DND-41 (cell line): ENCODE results near the gene ZNF366.
A peak's percentile ranks its signal among the peaks of the same experiment; 100 is the strongest.

Source experiments
- ATAC-seq: fragments of 200-7000 bp; cut with Tn5 transposase; 3 replicates; pipeline ENCODE4 v1.9.1; 2021; ENCODE audit warnings: low read depth; ENCODE audit not compliant: insufficient read depth
- DNase-seq: peaks from one replicate; pipeline ENCODE4 v3.0.0-alpha.2; 2020
- H2AFZ ChIP-seq: 2 replicates; pipeline ENCODE4 v1.6.0; 2012; ENCODE audit warnings: low read depth, low read length
- H3K27ac ChIP-seq: 2 replicates; pipeline ENCODE4 v1.5.1; 2012; ENCODE audit warnings: low read length, inconsistent platforms
- H3K27me3 ChIP-seq: fragments of 200-600 bp; sonication (generic); 2 replicates; pipeline ENCODE4 v1.6.0; 2012; ENCODE audit warnings: low read length, mild to moderate bottlenecking, inconsistent platforms; ENCODE audit not compliant: insufficient read depth, poor library complexity
- H3K36me3 ChIP-seq: 2 replicates; pipeline ENCODE4 v1.5.1; 2012; ENCODE audit warnings: low read length, inconsistent platforms; ENCODE audit not compliant: insufficient read depth
- H3K4me1 ChIP-seq: 2 replicates; pipeline ENCODE4 v1.5.1; 2012; ENCODE audit warnings: mild to moderate bottlenecking, low read length; ENCODE audit not compliant: insufficient read depth
- H3K4me2 ChIP-seq: 2 replicates; pipeline ENCODE4 v1.6.0; 2012; ENCODE audit warnings: mild to moderate bottlenecking, moderate library complexity, low read length, inconsistent platforms; ENCODE audit not compliant: insufficient read depth
- H3K4me3 ChIP-seq, 2 experiments: fragments of 200-600 bp in 1 of 2; shearing (Covaris generic) in 1 of 2; 2 replicates each; pipeline ENCODE4 v1.5.1; 2012 to 2016; ENCODE audit warnings: inconsistent platforms in 2 of 2, low read length in 2 of 2, mild to moderate bottlenecking in 2 of 2, low read depth in 1 of 2, moderate library complexity in 1 of 2
- H3K79me2 ChIP-seq: 2 replicates; pipeline ENCODE4 v1.6.0; 2012; ENCODE audit warnings: low read length, inconsistent platforms; ENCODE audit not compliant: insufficient read depth
- H3K9ac ChIP-seq: 2 replicates; pipeline ENCODE4 v1.6.0; 2012; ENCODE audit warnings: low read depth, mild to moderate bottlenecking, inconsistent platforms, low read length, moderate library complexity
- H3K9me3 ChIP-seq: 2 replicates; pipeline ENCODE4 v1.5.1; 2012; ENCODE audit warnings: low read length, moderate library complexity, mild to moderate bottlenecking, inconsistent platforms; ENCODE audit not compliant: insufficient read depth, severe bottlenecking
- H4K20me1 ChIP-seq: 2 replicates; pipeline ENCODE4 v1.6.0; 2012; ENCODE audit warnings: low read length; ENCODE audit not compliant: insufficient read depth
- EZH2 ChIP-seq: IDR thresholded peaks from 3 replicates; pipeline ENCODE4 v1.6.1; 2012; ENCODE audit warnings: borderline replicate concordance, low read depth, mild to moderate bottlenecking, moderate library complexity, low read length, inconsistent platforms; ENCODE audit not compliant: severe bottlenecking
- TF ChIP-seq, protein P1 (sequence below): IDR thresholded peaks from 2 replicates; pipeline ENCODE4 v1.5.1; 2012; ENCODE audit warnings: borderline replicate concordance, low read length, moderate library complexity, mild to moderate bottlenecking; ENCODE audit not compliant: poor library complexity, severe bottlenecking; ENCODE audit errors: extremely low read depth

Gene ZNF366

DNA sequence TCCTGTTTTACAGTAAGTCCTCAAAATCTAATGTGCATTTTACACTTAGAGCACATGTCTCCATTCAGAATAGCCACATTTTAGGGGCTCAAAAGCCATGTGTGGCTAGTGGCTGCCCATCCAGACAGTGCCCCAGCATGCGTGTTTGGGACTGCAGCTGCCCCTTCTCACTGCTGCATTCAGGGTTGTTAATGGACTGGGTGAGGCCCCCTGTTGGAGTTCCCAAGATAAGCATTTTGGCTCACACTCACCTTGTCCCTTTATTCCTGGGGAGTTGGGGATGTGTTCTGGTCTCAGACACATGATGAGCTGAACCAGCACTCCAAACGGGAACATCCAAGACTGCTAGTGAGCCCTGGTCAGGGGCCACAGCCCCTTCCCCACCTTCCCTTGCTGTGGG is 22.2 kb upstream of the ZNF366 start:
- H3K27ac ChIP-seq: no peak overlapping the region
- no peaks in the 10 kb centered on the region for H3K27me3 ChIP-seq
- no peaks in the 10 kb centered on the region for H3K9me3 ChIP-seq
- H3K36me3 ChIP-seq: no peaks in the 10 kb centered on the region
- no peak overlapping the region for H3K4me3 ChIP-seq
- H2AFZ ChIP-seq: no peak overlapping the region
- no peaks in the 10 kb centered on the region for H3K79me2 ChIP-seq
- no peak for ATAC-seq
- no peaks in the 10 kb centered on the region for H3K4me1 ChIP-seq
- no peak overlapping the region for H3K4me2 ChIP-seq
- no peak for TF ChIP-seq EZH2
- TF ChIP-seq, protein P1, sequence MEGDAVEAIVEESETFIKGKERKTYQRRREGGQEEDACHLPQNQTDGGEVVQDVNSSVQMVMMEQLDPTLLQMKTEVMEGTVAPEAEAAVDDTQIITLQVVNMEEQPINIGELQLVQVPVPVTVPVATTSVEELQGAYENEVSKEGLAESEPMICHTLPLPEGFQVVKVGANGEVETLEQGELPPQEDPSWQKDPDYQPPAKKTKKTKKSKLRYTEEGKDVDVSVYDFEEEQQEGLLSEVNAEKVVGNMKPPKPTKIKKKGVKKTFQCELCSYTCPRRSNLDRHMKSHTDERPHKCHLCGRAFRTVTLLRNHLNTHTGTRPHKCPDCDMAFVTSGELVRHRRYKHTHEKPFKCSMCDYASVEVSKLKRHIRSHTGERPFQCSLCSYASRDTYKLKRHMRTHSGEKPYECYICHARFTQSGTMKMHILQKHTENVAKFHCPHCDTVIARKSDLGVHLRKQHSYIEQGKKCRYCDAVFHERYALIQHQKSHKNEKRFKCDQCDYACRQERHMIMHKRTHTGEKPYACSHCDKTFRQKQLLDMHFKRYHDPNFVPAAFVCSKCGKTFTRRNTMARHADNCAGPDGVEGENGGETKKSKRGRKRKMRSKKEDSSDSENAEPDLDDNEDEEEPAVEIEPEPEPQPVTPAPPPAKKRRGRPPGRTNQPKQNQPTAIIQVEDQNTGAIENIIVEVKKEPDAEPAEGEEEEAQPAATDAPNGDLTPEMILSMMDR: no peak
- H4K20me1 ChIP-seq: no peaks in the 10 kb centered on the region
- no peak for DNase-seq
- no peak overlapping the region for H3K9ac ChIP-seq

- no peak overlapping the region for H3K27ac ChIP-seq
- no peak overlapping the region for H3K4me3 ChIP-seq
- TF ChIP-seq, protein P1: no peak
- no peak for TF ChIP-seq EZH2
- no peaks in the 10 kb centered on the region for H4K20me1 ChIP-seq
- H3K27me3 ChIP-seq: no peaks in the 10 kb centered on the region
- H3K4me1 ChIP-seq: no peaks in the 10 kb centered on the region
- H3K79me2 ChIP-seq: no peaks in the 10 kb centered on the region
- H2AFZ ChIP-seq: no peak overlapping the region
- H3K9ac ChIP-seq: no peak overlapping the region
- DNase-seq (no peak), ATAC-seq (no peak)
- H3K36me3 ChIP-seq: no peaks in the 10 kb centered on the region
- no peak overlapping the region for H3K4me2 ChIP-seq
- no peaks in the 10 kb centered on the region for H3K9me3 ChIP-seq
Observed at GRCh38 chr5:72525816-72526215, 18.6 kb upstream of the ZNF366 start.

DNA sequence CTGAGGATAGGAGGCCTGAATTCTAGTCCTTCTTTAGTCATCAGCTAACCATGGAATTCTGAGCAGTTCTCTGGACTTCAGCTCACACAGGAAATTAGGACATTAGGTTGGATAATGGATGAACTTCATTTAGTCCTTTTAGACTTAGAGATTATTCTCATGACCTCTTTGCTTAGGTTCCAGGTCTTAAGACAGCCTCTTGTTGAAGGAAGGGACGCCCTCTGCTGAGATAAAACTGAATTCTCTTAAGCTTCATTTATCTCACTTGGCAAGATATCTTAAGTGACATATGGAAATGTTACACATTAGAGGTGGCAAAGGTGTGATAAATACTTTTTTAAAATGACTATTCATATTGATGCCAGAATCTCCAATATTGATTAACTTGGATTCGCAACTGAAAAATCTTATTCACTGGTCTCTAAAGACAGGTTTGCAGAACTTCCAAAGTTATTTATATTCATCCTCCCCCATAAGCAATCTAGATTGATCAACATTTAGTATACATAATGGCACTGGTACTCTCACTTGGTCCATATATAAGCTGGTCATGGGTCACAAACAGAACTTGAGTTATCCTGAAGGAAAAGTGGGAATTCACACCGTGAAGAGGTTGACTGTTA is 16.9 kb upstream of the ZNF366 start:
- ATAC-seq (no peak), DNase-seq (no peak)
- no peak for TF ChIP-seq EZH2
- TF ChIP-seq, protein P1: peak; percentile 37
- Histone ChIP-seq H3K79me2 (no peaks in the 10 kb centered on the region), H3K4me1 (no peaks in the 10 kb centered on the region), H2AFZ (no peak overlapping the region), H3K4me2 (no peak overlapping the region), H3K36me3 (no peaks in the 10 kb centered on the region), H4K20me1 (no peaks in the 10 kb centered on the region), H3K9me3 (no peaks in the 10 kb centered on the region), H3K27me3 (no peaks in the 10 kb centered on the region), H3K9ac (no peak overlapping the region), H3K4me3 (no peak overlapping the region), H3K27ac (no peak overlapping the region)
